ENCODE measurements around the gene ABCB10. TPM values are rescaled to one million over a fixed set of nuclear protein-coding genes. Genes with fewer than 3 reads are reported as not detected.

Gene ABCB10
- total and polyA plus RNA-seq, 2 experiments from 2014 or later, result 7.6 to 25.2 TPM

DNA sequence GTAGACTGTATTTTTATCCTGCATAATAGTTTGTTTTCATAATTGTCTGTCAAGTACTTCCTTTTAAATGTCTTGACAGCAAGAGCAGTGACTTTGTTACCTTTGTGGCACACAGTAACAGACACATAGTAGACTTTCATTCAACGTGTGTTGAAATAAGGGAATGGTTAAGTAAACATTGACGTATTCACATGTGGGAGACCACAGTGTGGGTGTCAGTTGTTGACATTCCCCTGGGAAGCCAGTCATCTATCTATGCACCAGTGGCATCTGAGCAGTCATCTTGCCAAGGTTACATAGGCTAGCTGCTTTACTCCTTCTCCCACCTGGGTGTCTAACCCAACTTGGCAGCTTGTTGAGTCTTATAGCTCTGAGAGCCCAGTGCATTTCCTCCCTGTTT is 48.9 kb downstream of the ABCB10 start:
- WGBS, 2 experiments (ENCODE audit: low coverage in 1 of 2, low lambda C conversion rate in 2 of 2, missing lambda C conversion rate in 2 of 2), result 86 to 93% methylated on average over 2 of the region's 2 CpGs
- Histone ChIP-seq H3K79me2 (ENCODE audit: insufficient read depth) (peaks cover 32% of the 10 kb centered on the region), H3K27ac (no peak overlapping the region), H2AFZ (no peak overlapping the region), H3K9me3 (ENCODE audit: low read depth) (no peaks in the 10 kb centered on the region), H3K36me3 (ENCODE audit: low read depth) (no peaks in the 10 kb centered on the region; the same call in 1 of the 2 replicates), H3F3A (ENCODE audit: insufficient read depth) (no peaks in the 10 kb centered on the region), H3K27me3 (replicated peaks; ENCODE audit: insufficient read depth) (no peaks in the 10 kb centered on the region), H3K9ac (no peak overlapping the region), H3K9me2 (ENCODE audit: insufficient read depth) (no peaks in the 10 kb centered on the region), H4K20me1 (ENCODE audit: insufficient read depth) (no peaks in the 10 kb centered on the region), H3K4me2 (ENCODE audit: unreplicated experiment) (no peak overlapping the region), H3K4me3 (no peak overlapping the region), H3K4me1 (ENCODE audit: insufficient read depth) (peaks cover 12% of the 10 kb centered on the region)
- DNase-seq, result peak; percentile 30
- in situ Hi-C loops (cut with MboI), result no loop called here
- TF ChIP-seq EZH2phosphoT487 (IDR thresholded peaks at IDR 0.05; ENCODE audit: insufficient read depth, low read depth) (no peak), EZH2 (IDR thresholded peaks at IDR 0.05; ENCODE audit: insufficient read depth, poor library complexity, severe bottlenecking) (no peak)

DNA sequence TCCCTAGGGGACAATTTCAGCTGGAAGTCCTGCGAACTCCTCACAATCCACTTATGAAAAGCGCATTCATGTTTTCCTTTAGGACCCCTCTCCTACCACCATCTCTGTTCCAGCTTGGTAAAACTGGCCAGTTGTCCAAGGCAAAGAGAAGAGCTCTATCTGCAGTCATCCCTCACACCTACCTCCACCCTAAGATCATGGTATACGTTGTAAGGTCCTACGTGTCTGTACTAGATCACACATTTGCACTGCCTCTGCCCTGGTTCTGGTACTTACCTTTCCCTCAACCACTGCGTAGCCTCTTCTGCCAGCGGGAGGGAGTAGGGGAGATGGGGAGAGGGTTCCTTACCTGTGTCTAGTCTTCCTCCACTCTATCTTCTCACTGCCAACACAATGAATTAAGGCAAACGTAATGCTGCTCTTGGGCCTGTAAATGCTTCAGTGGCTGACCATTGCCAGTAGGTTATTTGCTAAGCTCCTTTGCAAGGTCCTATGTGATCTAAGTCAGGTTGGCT is 49.6 kb downstream of the ABCB10 start:
- in situ Hi-C loops (cut with MboI), result no loop called here
- H3K4me1 ChIP-seq (ENCODE audit: insufficient read depth), result peaks cover 12% of the 10 kb centered on the region
- H3K9me3 ChIP-seq (ENCODE audit: low read depth), result no peaks in the 10 kb centered on the region
- 90 to 91% methylated on average over 7 of the region's 7 CpGs for WGBS, 2 experiments (ENCODE audit: low coverage in 1 of 2, low lambda C conversion rate in 2 of 2, missing lambda C conversion rate in 2 of 2)
- no peaks in the 10 kb centered on the region; the same call in 1 of the 2 replicates for H3K36me3 ChIP-seq (ENCODE audit: low read depth)
- no peaks in the 10 kb centered on the region for H3K9me2 ChIP-seq (ENCODE audit: insufficient read depth)
- peak overlapping the region; percentile 87 for H3K4me2 ChIP-seq (ENCODE audit: unreplicated experiment)
- peak overlapping the region; percentile 87 for H2AFZ ChIP-seq
- H3K9ac ChIP-seq, result peak overlapping the region; percentile 95
- peaks cover 38% of the 10 kb centered on the region for H3K79me2 ChIP-seq (ENCODE audit: insufficient read depth)
- H3K27me3 ChIP-seq (replicated peaks; ENCODE audit: insufficient read depth), result no peaks in the 10 kb centered on the region
- no peaks in the 10 kb centered on the region for H3F3A ChIP-seq (ENCODE audit: insufficient read depth)
- DNase-seq, result no peak
- no peaks in the 10 kb centered on the region for H4K20me1 ChIP-seq (ENCODE audit: insufficient read depth)
- peak overlapping the region; percentile 81 for H3K4me3 ChIP-seq
- H3K27ac ChIP-seq, result peak overlapping the region; percentile 92
- no peak for TF ChIP-seq EZH2 (IDR thresholded peaks at IDR 0.05; ENCODE audit: insufficient read depth, poor library complexity, severe bottlenecking)
- no peak for TF ChIP-seq EZH2phosphoT487 (IDR thresholded peaks at IDR 0.05; ENCODE audit: insufficient read depth, low read depth)

DNA sequence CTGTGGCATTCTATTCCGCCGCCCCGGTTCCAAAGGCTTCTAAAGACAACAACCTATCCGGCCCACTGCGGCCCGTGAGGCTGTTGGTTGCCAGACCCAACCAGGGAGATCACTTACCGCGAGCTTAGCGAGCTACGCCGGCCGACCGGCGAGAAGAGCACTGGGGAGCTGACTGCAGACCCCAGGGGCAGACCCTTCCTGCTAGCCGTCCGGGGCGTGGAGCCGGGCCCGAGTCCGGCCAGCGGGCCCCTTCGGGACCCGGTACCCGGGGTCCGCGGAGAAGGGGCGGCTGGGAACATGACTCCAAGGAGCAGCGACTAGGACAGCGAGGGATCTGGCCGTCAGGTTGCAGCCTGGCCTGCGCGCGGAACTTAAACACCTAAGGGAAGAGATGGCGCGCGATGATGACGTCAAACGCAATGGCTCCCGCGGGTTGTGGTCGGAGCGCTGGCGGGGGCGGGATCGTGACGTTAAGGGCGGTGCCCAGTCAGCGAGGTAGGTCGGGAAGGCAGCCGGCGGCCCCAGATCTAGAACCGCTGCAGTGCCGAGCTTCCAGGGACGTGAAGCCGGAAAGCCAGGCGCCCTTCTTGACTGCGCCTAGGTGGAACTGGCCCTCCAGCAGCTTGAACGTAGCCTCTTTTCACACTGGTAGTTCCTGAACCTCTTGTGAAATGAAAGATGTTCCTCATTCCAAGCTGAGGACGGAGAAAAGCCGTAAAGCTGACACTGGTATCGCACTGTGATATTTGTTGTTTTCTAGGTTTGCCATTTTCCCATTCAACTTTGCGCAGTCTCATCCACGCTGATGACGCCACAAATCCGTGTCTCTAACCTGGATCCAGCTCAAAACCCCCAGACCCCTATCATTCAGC is 50.3 kb downstream of the ABCB10 start, which contains the start of gene NUP133:
Gene NUP133 (minus strand): TSS at position 391 of the 872 bp plus-strand sequence. CDS start 92 bp downstream, at position 299.
- peak; percentile 99 for DNase-seq
- H3K27me3 ChIP-seq (replicated peaks; ENCODE audit: insufficient read depth), result no peaks in the 10 kb centered on the region
- no peaks in the 10 kb centered on the region for H4K20me1 ChIP-seq (ENCODE audit: insufficient read depth)
- peaks cover 42% of the 10 kb centered on the region for H3K79me2 ChIP-seq (ENCODE audit: insufficient read depth)
- no peaks in the 10 kb centered on the region for H3F3A ChIP-seq (ENCODE audit: insufficient read depth)
- H3K4me2 ChIP-seq (ENCODE audit: unreplicated experiment), result peak within 1 kb of the TSS; percentile 95
- H3K27ac ChIP-seq, result peak within 1 kb of the TSS; percentile 92
- H3K4me3 ChIP-seq, result peak within 1 kb of the TSS; percentile 81
- H3K9ac ChIP-seq, result peak within 1 kb of the TSS; percentile 95
- H3K36me3 ChIP-seq (ENCODE audit: low read depth), result no peaks in the 10 kb centered on the region; the same call in 1 of the 2 replicates
- H3K9me3 ChIP-seq (ENCODE audit: low read depth), result no peaks in the 10 kb centered on the region
- peaks cover 12% of the 10 kb centered on the region for H3K4me1 ChIP-seq (ENCODE audit: insufficient read depth)
- H3K9me2 ChIP-seq (ENCODE audit: insufficient read depth), result no peaks in the 10 kb centered on the region
- WGBS, 2 experiments (ENCODE audit: low coverage in 1 of 2, low lambda C conversion rate in 2 of 2, missing lambda C conversion rate in 2 of 2), result 2% methylated on average over 60 to 61 of the region's 65 CpGs
- in situ Hi-C loops (cut with MboI), result no loop called here
- peak within 1 kb of the TSS; percentile 87 for H2AFZ ChIP-seq
- no peak for TF ChIP-seq EZH2 (IDR thresholded peaks at IDR 0.05; ENCODE audit: insufficient read depth, poor library complexity, severe bottlenecking)
- no peak for TF ChIP-seq EZH2phosphoT487 (IDR thresholded peaks at IDR 0.05; ENCODE audit: insufficient read depth, low read depth)

DNA sequence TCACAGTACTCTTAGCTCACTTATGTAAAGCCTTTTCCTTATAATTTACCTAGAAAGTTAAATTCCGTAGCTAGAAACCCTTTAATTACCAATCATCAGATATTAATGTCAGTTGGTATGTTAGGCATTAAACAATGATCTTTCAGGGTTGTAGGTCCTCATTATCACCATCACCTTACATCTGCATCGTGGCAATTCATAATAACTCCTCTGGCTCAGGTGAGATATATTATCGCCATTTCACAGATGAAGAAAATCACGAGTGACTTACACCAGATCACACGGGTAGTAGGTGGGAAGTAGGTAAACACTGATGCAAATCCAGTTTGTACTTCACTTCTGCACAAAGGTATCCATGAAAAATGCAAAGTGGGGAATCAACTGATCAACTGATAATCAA is 51.0 kb downstream of the ABCB10 start:
- Histone ChIP-seq H3K9me2 (ENCODE audit: insufficient read depth) (no peaks in the 10 kb centered on the region), H3K27me3 (replicated peaks; ENCODE audit: insufficient read depth) (no peaks in the 10 kb centered on the region), H4K20me1 (ENCODE audit: insufficient read depth) (no peaks in the 10 kb centered on the region), H3K4me3 (peak overlapping the region; percentile 81), H3K4me2 (ENCODE audit: unreplicated experiment) (peak overlapping the region; percentile 95), H3K9ac (peak overlapping the region; percentile 95), H3K4me1 (ENCODE audit: insufficient read depth) (peaks cover 12% of the 10 kb centered on the region), H3F3A (ENCODE audit: insufficient read depth) (no peaks in the 10 kb centered on the region), H3K27ac (peak overlapping the region; percentile 92), H3K9me3 (ENCODE audit: low read depth) (no peaks in the 10 kb centered on the region), H3K36me3 (ENCODE audit: low read depth) (no peaks in the 10 kb centered on the region; the same call in 1 of the 2 replicates), H2AFZ (peak overlapping the region; percentile 87), H3K79me2 (ENCODE audit: insufficient read depth) (peaks cover 47% of the 10 kb centered on the region)
- TF ChIP-seq EZH2phosphoT487 (IDR thresholded peaks at IDR 0.05; ENCODE audit: insufficient read depth, low read depth) (no peak), EZH2 (IDR thresholded peaks at IDR 0.05; ENCODE audit: insufficient read depth, poor library complexity, severe bottlenecking) (no peak)
- 0 to 2% methylated on average over 5 of the region's 5 CpGs for WGBS, 2 experiments (ENCODE audit: low coverage in 1 of 2, low lambda C conversion rate in 2 of 2, missing lambda C conversion rate in 2 of 2)
- no peak for DNase-seq
- in situ Hi-C loops (cut with MboI), result no loop called here
